RKO (cell line): ENCODE measurements around the gene RBM17.
"Not testable (repeated sequence)": the region's sequence is repeated elsewhere in the genome, so short reads cannot be mapped to it uniquely, and the experiment has no call there.

ENCODE experiments used
- DNase-seq: peaks from one replicate; pipeline ENCODE4 v3.0.0-alpha.2; 2016; ENCODE audit warnings: low spot score

Gene RBM17

GRCh38 chr10:6056411-6057135 lies 32.3 kb upstream of the RBM17 start:
- DNase-seq = no peak

GRCh38 chr10:6058682-6059475 lies 30.0 kb upstream of the RBM17 start:
- DNase-seq = no peak

GRCh38 chr10:6059506-6059905 lies 29.3 kb upstream of the RBM17 start:
- DNase-seq = no peak

GRCh38 chr10:6061056-6061455 lies 27.8 kb upstream of the RBM17 start:
- no peak for DNase-seq

GRCh38 chr10:6062101-6062771 lies 26.6 kb upstream of the RBM17 start, which contains the start of gene IL2RA:
IL2RA (minus strand) TSS chr10:6062367; CDS start chr10:6062151, 216 bp downstream.
- DNase-seq = no peak

- no peak for DNase-seq
Observed at GRCh38 chr10:6064119-6064518, 24.7 kb upstream of the RBM17 start.

- not testable (repeated sequence) for DNase-seq
Observed at GRCh38 chr10:6064726-6065125, 24.1 kb upstream of the RBM17 start.

GRCh38 chr10:6065406-6065805 lies 23.4 kb upstream of the RBM17 start:
- DNase-seq = no peak

- DNase-seq = no peak
Observed at GRCh38 chr10:6065835-6066234, 23.0 kb upstream of the RBM17 start.

- no peak for DNase-seq
Observed at GRCh38 chr10:6067457-6067856, 21.4 kb upstream of the RBM17 start.

GRCh38 chr10:6068006-6068405 lies 20.8 kb upstream of the RBM17 start:
- no peak for DNase-seq

GRCh38 chr10:6068422-6068821 lies 20.4 kb upstream of the RBM17 start:
- DNase-seq = no peak

- no peak for DNase-seq
Observed at GRCh38 chr10:6069081-6069931, 19.5 kb upstream of the RBM17 start.

- DNase-seq = no peak
Observed at GRCh38 chr10:6070660-6071059, 18.2 kb upstream of the RBM17 start.

- no peak for DNase-seq
Observed at GRCh38 chr10:6071181-6072175, 17.4 kb upstream of the RBM17 start.

GRCh38 chr10:6072215-6072934 lies 16.5 kb upstream of the RBM17 start:
- no peak for DNase-seq

- DNase-seq = peak; percentile 52
Observed at GRCh38 chr10:6074489-6075301, 14.1 kb upstream of the RBM17 start.

- no peak for DNase-seq
Observed at GRCh38 chr10:6077071-6077675, 11.7 kb upstream of the RBM17 start.

- DNase-seq = no peak
Observed at GRCh38 chr10:6079044-6079443, 9.8 kb upstream of the RBM17 start.
